Endothelial cell of umbilical vein (primary cell): ENCODE measurements around the gene PCID2. TPM values are rescaled to one million over a fixed set of nuclear protein-coding genes. Genes with fewer than 3 reads are reported as not detected.

Source experiments
- BruUV-seq: library from RNA; stranded (reverse); fragments of 400-500 nt; replicated peaks from 2 replicates; lab custom pipeline; 2021; lab: Mats Ljungman, UMichigan
- CTCF ChIA-PET: fragments of 300-600, 350-600 bp; sonication (Branson Sonifier 250); formaldehyde crosslinking; loops from one replicate; lab custom pipeline; 2021; ENCODE audit warnings: antibody characterized with exemption, inconsistent platforms; lab: Charles Lee
- POLR2A ChIA-PET: fragments of 300-600, 350-600 bp; sonication (Branson Sonifier 250); formaldehyde crosslinking; loops from one replicate; lab custom pipeline; 2021; ENCODE audit warnings: antibody characterized with exemption, inconsistent platforms; lab: Charles Lee
- DNase-seq: peaks from one replicate; pipeline ENCODE4 v3.0.0-alpha.2; 2011; ENCODE audit warnings: low read depth, low spot score
- FAIRE-seq: peaks from 2 replicates; lab custom pipeline; 2011; peaks lifted over from hg19 to GRCh38; lab: Jason Lieb, UNC
- H2AFZ ChIP-seq: 2 replicates; pipeline ENCODE4 v1.6.0; 2012; ENCODE audit warnings: low read depth, low read length, control low read depth, inconsistent platforms
- H3K27ac ChIP-seq: 2 replicates; pipeline ENCODE4 v1.5.1; 2011; ENCODE audit warnings: low read depth, mild to moderate bottlenecking, control low read depth, low read length, moderate library complexity; ENCODE audit not compliant: insufficient read depth
- H3K27me3 ChIP-seq, 2 experiments: 2 replicates each; pipeline versions ENCODE4 v1.6.0 to v1.6.1; 2011; ENCODE audit warnings: low read length in 2 of 2, mixed read lengths in 1 of 2; ENCODE audit not compliant: control insufficient read depth in 2 of 2, insufficient read depth in 2 of 2
- H3K36me3 ChIP-seq, 2 experiments: 2 replicates in 1 of 2; 3 replicates in 1 of 2; pipeline ENCODE4 v1.5.1; 2011; ENCODE audit warnings: low read length in 2 of 2, mild to moderate bottlenecking in 1 of 2, moderate library complexity in 1 of 2; ENCODE audit not compliant: control insufficient read depth in 2 of 2, insufficient read depth in 2 of 2; ENCODE audit errors: extremely low read depth in 1 of 2
- H3K4me1 ChIP-seq: 3 replicates; pipeline ENCODE4 v1.5.1; 2011; ENCODE audit warnings: mild to moderate bottlenecking, low read length; ENCODE audit not compliant: control insufficient read depth, insufficient read depth; ENCODE audit errors: extremely low read depth
- H3K4me2 ChIP-seq: 2 replicates; pipeline ENCODE4 v1.6.1; 2011; ENCODE audit warnings: low read length, control low read depth, mixed read lengths; ENCODE audit not compliant: insufficient read depth
- H3K4me3 ChIP-seq, 3 experiments: fragments of 200-600 bp in 1 of 3; sonication (generic), shearing (Covaris generic) in 1 of 3; replicated peaks in 1 of 3; 2 replicates each; pipeline ENCODE4 v1.5.1; 2011 to 2016; ENCODE audit warnings: control low read depth in 3 of 3, low read length in 3 of 3, mild to moderate bottlenecking in 2 of 3, inconsistent platforms in 1 of 3, low read depth in 1 of 3, moderate library complexity in 1 of 3; ENCODE audit not compliant: insufficient read depth in 1 of 3
- H3K79me2 ChIP-seq: 2 replicates; pipeline ENCODE4 v1.6.0; 2012; ENCODE audit warnings: low read length, inconsistent platforms; ENCODE audit not compliant: control insufficient read depth, insufficient read depth
- H3K9ac ChIP-seq: replicated peaks from 2 replicates; pipeline ENCODE3; 2011; ENCODE audit warnings: low read length, control low read depth; ENCODE audit not compliant: insufficient read depth; ENCODE audit errors: extremely low read depth
- H3K9me1 ChIP-seq: replicated peaks from 3 replicates; pipeline ENCODE4 v1.6.0; 2011; ENCODE audit warnings: mild to moderate bottlenecking, low read length; ENCODE audit not compliant: control insufficient read depth, insufficient read depth; ENCODE audit errors: extremely low read depth
- H3K9me3 ChIP-seq: replicated peaks from 2 replicates; pipeline ENCODE4 v1.5.1; 2012; ENCODE audit warnings: low read length, inconsistent platforms; ENCODE audit not compliant: control insufficient read depth, insufficient read depth
- H4K20me1 ChIP-seq: replicated peaks from 2 replicates; pipeline ENCODE3; 2011; ENCODE audit warnings: mild to moderate bottlenecking, low read length; ENCODE audit not compliant: control insufficient read depth, insufficient read depth; ENCODE audit errors: extremely low read depth
- EZH2 ChIP-seq: IDR thresholded peaks from 2 replicates; pipeline ENCODE4 v1.6.1; 2012; ENCODE audit warnings: borderline replicate concordance, low read depth, mild to moderate bottlenecking, moderate library complexity, low read length, inconsistent platforms; ENCODE audit not compliant: severe bottlenecking
- FOS ChIP-seq: IDR thresholded peaks from 2 replicates; pipeline ENCODE4 v1.6.1; 2011; ENCODE audit warnings: mild to moderate bottlenecking, low read length, moderate library complexity, borderline replicate concordance; ENCODE audit not compliant: insufficient read depth
- GATA2 ChIP-seq: IDR thresholded peaks from 2 replicates; pipeline ENCODE4 v1.7.0; 2011; ENCODE audit warnings: low read depth, mild to moderate bottlenecking, moderate library complexity, mixed read lengths, low read length; ENCODE audit not compliant: insufficient read length, insufficient read depth
- JUN ChIP-seq: IDR thresholded peaks from 2 replicates; pipeline ENCODE4 v1.6.1; 2011; ENCODE audit warnings: borderline replicate concordance, low read depth; ENCODE audit not compliant: insufficient read length, insufficient read depth
- MYC ChIP-seq: IDR thresholded peaks from one replicate; pipeline ENCODE4 v1.6.1; 2011; ENCODE audit warnings: mild to moderate bottlenecking, low read depth, low read length
- POLR2A ChIP-seq: IDR thresholded peaks from 2 replicates; pipeline ENCODE4 v1.6.1; 2012; ENCODE audit warnings: low read depth, mild to moderate bottlenecking, control low read depth, low read length
- POLR2AphosphoS5 ChIP-seq: IDR thresholded peaks from 2 replicates; pipeline ENCODE4 v1.6.1; 2012; ENCODE audit warnings: low read depth, mild to moderate bottlenecking, control low read depth, low read length, moderate library complexity; ENCODE audit not compliant: insufficient read depth
- dilution Hi-C: fragments of 300-500 bp; cut with MboI; formaldehyde crosslinking; loops from one replicate; pipeline ENCODE4 v1.15.0; 2019; ENCODE audit warnings: low sequenced_read_pairs; ENCODE audit not compliant: extremely low pct_ligation_motif_present
- intact Hi-C: fragments of 100-400 bp; cut with micrococcal nuclease; formaldehyde crosslinking; loops from one replicate; pipeline ENCODE4 v1.10.0; 2022
- polyA plus RNA-seq, 4 experiments: library from polyadenylated mRNA; depleted of rRNA in 3 of 4; stranded (reverse) in 3 of 4; unstranded in 1 of 4; fragments of >200 nt; gene quantifications; 2 replicates each; pipeline versions ENCODE4 v1.2.1 to v1.2.3, GENCODE V29; 2011 to 2012; ENCODE audit warnings: missing spikeins in 1 of 4
- total RNA-seq: library from RNA; stranded (reverse); gene quantifications from 2 replicates; pipeline ENCODE4 v1.2.3, GENCODE V29; 2021
- TF ChIP-seq, protein P1 (sequence below), 2 donors: IDR thresholded peaks; 1 replicate in 1 of 2; 2 replicates in 1 of 2; pipeline ENCODE4 v1.5.1; 2011; ENCODE audit warnings: low read length in 2 of 2, mild to moderate bottlenecking in 2 of 2, moderate library complexity in 2 of 2, control low read depth in 1 of 2, inconsistent platforms in 1 of 2, low read depth in 1 of 2; ENCODE audit not compliant: insufficient read depth in 1 of 2; ENCODE audit errors: extremely low read depth in 1 of 2
- TF ChIP-seq, protein P2 (sequence below): IDR thresholded peaks from 2 replicates; pipeline ENCODE4 v1.6.1; 2011; ENCODE audit not compliant: insufficient read depth, insufficient read length

Gene PCID2
- total and polyA plus RNA-seq, 2 donors (not counting 3 experiments of a cell fraction or from before 2014, with no cell fraction given) = 52.1 to 55.6 TPM

DNA sequence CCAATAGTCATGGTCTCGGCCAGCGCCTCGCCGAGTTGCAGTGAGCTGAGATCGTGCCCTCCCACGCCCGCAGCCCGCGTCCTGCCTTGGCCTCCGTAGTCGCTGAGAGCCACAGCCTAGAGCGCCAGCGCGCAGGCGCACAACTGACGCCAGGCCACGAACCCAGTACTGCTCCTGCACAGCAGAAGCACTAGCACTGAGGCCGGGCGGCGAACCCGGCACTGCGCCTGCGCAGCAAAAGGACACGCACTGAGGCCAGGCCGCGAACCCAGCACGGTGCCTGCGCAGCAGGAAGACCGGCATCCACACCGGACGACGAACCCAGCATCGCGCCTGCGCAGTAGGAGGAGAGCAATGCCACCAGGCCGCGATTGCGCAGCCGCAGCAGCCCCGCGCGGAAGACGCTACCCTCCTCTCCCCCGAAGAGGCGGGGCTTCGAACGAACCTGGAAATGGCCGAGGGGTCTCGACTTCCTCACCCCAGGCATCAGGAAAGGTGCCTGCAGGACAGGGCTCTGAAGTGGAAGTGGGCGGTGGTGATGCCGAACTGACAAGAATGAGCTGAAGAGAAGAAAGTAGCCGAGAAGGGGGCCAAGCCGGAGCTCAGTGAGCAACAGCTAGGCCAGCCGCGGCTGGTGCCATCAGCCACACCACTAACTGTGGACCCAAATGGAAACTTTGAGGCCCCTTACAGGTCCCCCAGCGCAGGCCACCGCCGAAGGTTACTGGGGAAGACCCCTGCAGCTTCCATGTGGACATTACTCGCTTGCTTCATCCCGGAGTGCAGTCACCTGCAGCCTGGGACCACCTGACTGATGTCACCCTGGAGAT, 78.3 kb downstream of the PCID2 start:
- Histone ChIP-seq H3K79me2 (no peaks in the 10 kb centered on the region), H3K27ac (no peak overlapping the region), H3K4me3 (peak overlapping the region in 1 of 3 experiments; percentile 19), H3K4me2 (peak overlapping the region; percentile 3), H3K36me3 (no peaks in the 10 kb centered on the region), H3K9me3 (no peaks in the 10 kb centered on the region), H3K9ac (no peak overlapping the region), H4K20me1 (no peaks in the 10 kb centered on the region), H3K9me1 (no peaks in the 10 kb centered on the region), H3K4me1 (no peaks in the 10 kb centered on the region), H2AFZ (peak overlapping the region; percentile 66), H3K27me3 (peaks cover 18 to 24% of the 10 kb centered on the region in 2 experiments)
- intact Hi-C loops (no loop called here), dilution Hi-C loops (no loop called here)
- BruUV-seq = no TSS peak
- FAIRE-seq (no peak), DNase-seq (peak; percentile 21)
- TF ChIP-seq MYC = no peak
- TF ChIP-seq POLR2A = no peak
- TF ChIP-seq EZH2 = no peak
- TF ChIP-seq JUN = no peak
- TF ChIP-seq FOS = no peak
- TF ChIP-seq, protein P1, sequence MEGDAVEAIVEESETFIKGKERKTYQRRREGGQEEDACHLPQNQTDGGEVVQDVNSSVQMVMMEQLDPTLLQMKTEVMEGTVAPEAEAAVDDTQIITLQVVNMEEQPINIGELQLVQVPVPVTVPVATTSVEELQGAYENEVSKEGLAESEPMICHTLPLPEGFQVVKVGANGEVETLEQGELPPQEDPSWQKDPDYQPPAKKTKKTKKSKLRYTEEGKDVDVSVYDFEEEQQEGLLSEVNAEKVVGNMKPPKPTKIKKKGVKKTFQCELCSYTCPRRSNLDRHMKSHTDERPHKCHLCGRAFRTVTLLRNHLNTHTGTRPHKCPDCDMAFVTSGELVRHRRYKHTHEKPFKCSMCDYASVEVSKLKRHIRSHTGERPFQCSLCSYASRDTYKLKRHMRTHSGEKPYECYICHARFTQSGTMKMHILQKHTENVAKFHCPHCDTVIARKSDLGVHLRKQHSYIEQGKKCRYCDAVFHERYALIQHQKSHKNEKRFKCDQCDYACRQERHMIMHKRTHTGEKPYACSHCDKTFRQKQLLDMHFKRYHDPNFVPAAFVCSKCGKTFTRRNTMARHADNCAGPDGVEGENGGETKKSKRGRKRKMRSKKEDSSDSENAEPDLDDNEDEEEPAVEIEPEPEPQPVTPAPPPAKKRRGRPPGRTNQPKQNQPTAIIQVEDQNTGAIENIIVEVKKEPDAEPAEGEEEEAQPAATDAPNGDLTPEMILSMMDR (IDR thresholded peaks at IDR 0.05; ENCODE audit: extremely low read depth in 1 of 2, insufficient read depth in 1 of 2, low read depth in 1 of 2, low read length in 2 of 2) = no peak
- TF ChIP-seq GATA2 = no peak
- TF ChIP-seq, protein P2, sequence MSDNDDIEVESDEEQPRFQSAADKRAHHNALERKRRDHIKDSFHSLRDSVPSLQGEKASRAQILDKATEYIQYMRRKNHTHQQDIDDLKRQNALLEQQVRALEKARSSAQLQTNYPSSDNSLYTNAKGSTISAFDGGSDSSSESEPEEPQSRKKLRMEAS = no peak
- no peak for TF ChIP-seq POLR2AphosphoS5
- ChIA-PET CTCF (no interaction called here), POLR2A (no interaction called here)
